Right atrium auricular region (tissue), 2 donors: ENCODE results near the gene SATB2. TPM values are rescaled to one million over a fixed set of nuclear protein-coding genes. Genes with fewer than 3 reads are reported as not detected.
A peak's percentile ranks its signal among the peaks of the same experiment; 100 is the strongest.

Experiments used
- DNase-seq: peaks from one replicate; pipeline ENCODE4 v3.0.0-alpha.2; 2019; ENCODE audit warnings: low spot score
- H3K27ac ChIP-seq, 2 donors: fragments of 200-600 bp; sonication (generic); 1 replicate in 1 of 2; 2 replicates in 1 of 2; pipeline ENCODE4 v1.5.1; 2016 to 2019
- H3K27me3 ChIP-seq, 2 donors: fragments of 200-600 bp; sonication (generic); one replicate each; pipeline versions ENCODE4 v1.5.1 to v1.6.0; 2017 to 2019
- H3K36me3 ChIP-seq: fragments of 200-600 bp; sonication (generic); one replicate; pipeline ENCODE4 v1.5.1; 2016
- H3K4me1 ChIP-seq, 2 donors: fragments of 200-600 bp; sonication (generic); one replicate each; pipeline versions ENCODE4 v1.5.1 to v1.6.0; 2017 to 2019
- H3K4me3 ChIP-seq, 2 donors: fragments of 200-600 bp; sonication (generic); 1 replicate in 1 of 2; 2 replicates in 1 of 2; pipeline ENCODE4 v1.5.1; 2017 to 2019; ENCODE audit warnings: mild to moderate bottlenecking in 1 of 2, moderate library complexity in 1 of 2
- H3K9me3 ChIP-seq, 2 donors: fragments of 200-600 bp; sonication (generic); one replicate each; pipeline ENCODE4 v1.5.1; 2019
- total RNA-seq, 2 donors: library from RNA; depleted of rRNA; stranded (reverse); fragments of >200 nt; gene quantifications; one replicate each; pipeline ENCODE4 v1.1.0, GENCODE V29; 2016
- TF ChIP-seq, protein P1 (sequence below), 2 donors: fragments of 200-600 bp; sonication (generic); IDR thresholded peaks; one replicate each; pipeline ENCODE4 v1.5.1; 2019; ENCODE audit warnings: antibody characterized with exemption in 2 of 2

SATB2 gene
- total RNA-seq, 2 donors from 2014 or later, result 1.0 to 1.2 TPM

DNA sequence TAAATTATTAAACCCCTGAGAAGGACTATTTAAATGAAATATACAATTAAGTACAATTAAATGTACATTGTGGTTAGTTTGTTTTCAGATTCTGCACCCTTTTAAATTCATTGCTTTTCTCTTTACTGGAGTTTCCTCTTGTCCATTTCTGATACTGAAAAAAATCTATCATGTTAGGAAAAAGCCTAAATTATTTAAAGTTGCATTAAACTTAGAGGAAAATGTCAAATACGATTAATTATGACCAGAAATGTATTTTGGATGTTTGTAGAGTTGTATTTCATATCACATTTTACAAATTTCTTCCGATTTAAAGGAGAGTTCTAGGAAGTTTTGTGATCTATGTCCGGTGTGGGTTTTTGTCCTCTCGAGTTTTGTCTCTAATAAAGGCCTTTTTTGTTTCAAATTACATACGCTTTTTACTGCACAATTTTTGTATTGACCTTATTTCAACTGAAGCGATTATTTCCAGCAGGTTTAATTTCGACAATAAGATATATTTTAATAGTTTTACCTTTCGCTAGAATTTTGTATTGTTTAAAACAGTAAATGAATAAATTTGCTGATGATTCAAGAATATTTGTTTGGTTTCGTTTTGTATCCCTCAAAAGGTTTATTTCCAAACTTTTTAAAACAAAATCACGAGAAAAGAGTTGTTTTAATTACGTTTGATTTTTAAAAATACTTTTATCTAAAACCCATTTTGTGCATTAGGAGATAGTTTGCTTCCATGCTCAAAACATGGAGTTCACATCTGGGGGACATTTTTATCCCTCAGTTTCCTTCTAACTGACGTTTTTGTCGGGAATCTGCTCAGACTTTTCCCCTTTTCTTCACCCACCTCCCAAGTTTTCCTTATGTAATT is 3.3 kb upstream of the SATB2 start:
- no peaks in the 10 kb centered on the region for H3K9me3 ChIP-seq
- DNase-seq, result no peak
- H3K4me3 ChIP-seq, result no peak overlapping the region
- H3K27ac ChIP-seq, result no peak overlapping the region
- peaks cover 0 to 59% of the 10 kb centered on the region in 2 donors for H3K4me1 ChIP-seq
- TF ChIP-seq, protein P1, sequence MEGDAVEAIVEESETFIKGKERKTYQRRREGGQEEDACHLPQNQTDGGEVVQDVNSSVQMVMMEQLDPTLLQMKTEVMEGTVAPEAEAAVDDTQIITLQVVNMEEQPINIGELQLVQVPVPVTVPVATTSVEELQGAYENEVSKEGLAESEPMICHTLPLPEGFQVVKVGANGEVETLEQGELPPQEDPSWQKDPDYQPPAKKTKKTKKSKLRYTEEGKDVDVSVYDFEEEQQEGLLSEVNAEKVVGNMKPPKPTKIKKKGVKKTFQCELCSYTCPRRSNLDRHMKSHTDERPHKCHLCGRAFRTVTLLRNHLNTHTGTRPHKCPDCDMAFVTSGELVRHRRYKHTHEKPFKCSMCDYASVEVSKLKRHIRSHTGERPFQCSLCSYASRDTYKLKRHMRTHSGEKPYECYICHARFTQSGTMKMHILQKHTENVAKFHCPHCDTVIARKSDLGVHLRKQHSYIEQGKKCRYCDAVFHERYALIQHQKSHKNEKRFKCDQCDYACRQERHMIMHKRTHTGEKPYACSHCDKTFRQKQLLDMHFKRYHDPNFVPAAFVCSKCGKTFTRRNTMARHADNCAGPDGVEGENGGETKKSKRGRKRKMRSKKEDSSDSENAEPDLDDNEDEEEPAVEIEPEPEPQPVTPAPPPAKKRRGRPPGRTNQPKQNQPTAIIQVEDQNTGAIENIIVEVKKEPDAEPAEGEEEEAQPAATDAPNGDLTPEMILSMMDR (IDR thresholded peaks at IDR 0.05), result no peak
- no peaks in the 10 kb centered on the region for H3K36me3 ChIP-seq
- peaks cover 54 to 67% of the 10 kb centered on the region in 2 donors for H3K27me3 ChIP-seq

DNA sequence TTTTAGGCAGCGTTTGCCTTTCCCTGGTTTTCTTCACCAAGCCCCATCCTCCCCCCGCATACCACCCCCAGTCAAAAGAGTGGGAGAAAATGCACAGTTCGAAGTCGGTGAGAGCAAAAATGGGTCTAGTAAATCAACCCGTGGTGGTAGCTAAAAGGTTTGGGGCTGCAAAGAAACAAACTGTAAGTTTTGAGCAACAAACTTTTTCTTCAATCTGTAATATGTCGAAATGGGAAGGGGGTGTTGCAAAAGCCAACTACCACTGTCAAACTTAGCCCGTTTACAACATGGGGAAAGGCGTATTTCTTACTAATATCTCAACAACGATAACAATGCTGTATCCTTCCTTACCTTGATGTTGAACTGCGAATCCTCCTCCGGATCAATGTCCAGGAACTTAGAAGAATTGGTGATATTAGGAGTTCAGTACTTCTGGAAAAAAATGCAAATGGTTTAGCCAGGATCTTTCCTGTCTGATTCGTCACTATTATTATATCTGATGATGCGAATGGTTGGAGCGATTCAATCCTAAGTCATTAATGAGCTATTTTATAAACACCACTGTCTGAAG is 2.4 kb upstream of the SATB2 start:
- no peak overlapping the region for H3K27ac ChIP-seq
- H3K9me3 ChIP-seq, result no peaks in the 10 kb centered on the region
- DNase-seq, result no peak
- H3K36me3 ChIP-seq, result no peaks in the 10 kb centered on the region
- peaks cover 54 to 67% of the 10 kb centered on the region in 2 donors for H3K27me3 ChIP-seq
- H3K4me1 ChIP-seq, result peaks cover 0 to 68% of the 10 kb centered on the region in 2 donors
- TF ChIP-seq, protein P1 (IDR thresholded peaks at IDR 0.05), result no peak
- peak overlapping the region; percentile 70 to 78 for H3K4me3 ChIP-seq

DNA sequence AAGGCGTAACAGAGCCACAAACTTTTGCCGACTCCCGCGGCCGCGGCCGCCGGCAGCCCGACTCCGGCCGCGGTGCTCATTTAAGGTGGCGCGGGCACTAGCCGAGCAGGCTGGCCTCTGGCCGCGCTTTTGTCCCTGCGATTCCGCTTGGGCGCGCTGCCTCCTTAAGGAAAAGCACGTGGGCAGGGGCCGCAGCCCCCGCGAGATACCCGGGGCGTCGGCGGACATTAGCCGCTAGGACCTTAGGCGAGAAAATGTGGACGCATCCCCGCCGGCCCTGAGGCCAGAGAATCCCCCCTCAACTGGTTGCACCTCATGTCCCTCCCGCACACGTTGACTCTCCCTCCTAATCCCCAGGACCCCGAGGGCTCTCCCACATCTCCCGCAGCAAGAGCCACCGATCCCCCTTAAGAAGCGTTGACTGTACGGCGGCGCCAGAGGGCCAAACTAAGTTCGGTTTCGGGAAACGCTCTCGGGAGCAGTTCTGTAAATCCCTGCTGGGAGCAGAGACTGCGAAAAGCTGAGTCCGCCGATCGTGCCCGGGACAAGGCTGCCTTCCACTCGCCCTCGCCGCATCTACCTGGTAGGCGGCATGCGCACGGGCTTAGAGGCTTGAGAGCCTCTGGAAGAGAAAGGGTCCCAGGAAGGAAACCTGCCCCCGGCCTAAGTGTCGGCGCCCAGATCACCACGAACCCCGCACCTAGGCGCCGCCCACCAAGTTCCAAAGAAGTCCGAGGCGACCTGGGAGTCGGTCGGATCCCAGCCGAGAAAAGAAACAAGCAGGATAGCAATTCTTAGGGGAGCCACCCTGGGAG is 1.8 kb upstream of the SATB2 start:
- Histone ChIP-seq H3K36me3 (no peaks in the 10 kb centered on the region), H3K27me3 (peaks cover 57 to 64% of the 10 kb centered on the region in 2 donors), H3K4me3 (peak overlapping the region; percentile 70 to 78), H3K27ac (peak overlapping the region; percentile 68 to 71), H3K9me3 (no peaks in the 10 kb centered on the region), H3K4me1 (peaks cover 0 to 63% of the 10 kb centered on the region in 2 donors)
- TF ChIP-seq, protein P1 (IDR thresholded peaks at IDR 0.05), result no peak
- DNase-seq, result peak; percentile 86

DNA sequence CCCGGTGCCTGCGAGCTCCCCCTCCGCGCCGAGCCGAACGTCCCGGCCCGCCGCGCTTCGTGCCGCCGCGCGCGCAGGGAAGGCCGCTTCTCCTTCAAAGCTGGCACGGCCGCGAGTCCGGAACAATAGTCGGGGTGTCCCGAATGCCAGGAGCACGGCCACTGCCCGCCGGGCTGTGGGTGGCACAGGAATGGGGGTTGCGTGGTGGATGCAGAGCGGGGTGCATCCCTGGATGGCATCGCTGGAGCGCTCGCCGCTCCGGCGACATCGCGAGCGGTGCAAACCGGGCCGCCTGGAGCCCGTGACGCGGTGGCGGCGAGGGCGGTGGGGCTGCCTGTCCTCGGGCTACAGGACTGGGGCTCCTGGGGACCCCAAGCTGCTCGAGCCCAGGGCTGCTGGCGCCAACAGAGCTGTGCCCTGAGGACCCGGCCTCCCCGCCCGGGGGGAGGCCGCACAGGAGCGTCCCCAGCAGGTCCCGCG is 1.1 kb upstream of the SATB2 start:
- TF ChIP-seq, protein P1 (IDR thresholded peaks at IDR 0.05), result no peak
- Histone ChIP-seq H3K27ac (peak overlapping the region; percentile 68 to 71), H3K9me3 (no peaks in the 10 kb centered on the region), H3K27me3 (peaks cover 52 to 57% of the 10 kb centered on the region in 2 donors), H3K4me1 (peaks cover 0 to 57% of the 10 kb centered on the region in 2 donors), H3K36me3 (no peaks in the 10 kb centered on the region), H3K4me3 (peak overlapping the region; percentile 70 to 78)
- DNase-seq, result no peak

DNA sequence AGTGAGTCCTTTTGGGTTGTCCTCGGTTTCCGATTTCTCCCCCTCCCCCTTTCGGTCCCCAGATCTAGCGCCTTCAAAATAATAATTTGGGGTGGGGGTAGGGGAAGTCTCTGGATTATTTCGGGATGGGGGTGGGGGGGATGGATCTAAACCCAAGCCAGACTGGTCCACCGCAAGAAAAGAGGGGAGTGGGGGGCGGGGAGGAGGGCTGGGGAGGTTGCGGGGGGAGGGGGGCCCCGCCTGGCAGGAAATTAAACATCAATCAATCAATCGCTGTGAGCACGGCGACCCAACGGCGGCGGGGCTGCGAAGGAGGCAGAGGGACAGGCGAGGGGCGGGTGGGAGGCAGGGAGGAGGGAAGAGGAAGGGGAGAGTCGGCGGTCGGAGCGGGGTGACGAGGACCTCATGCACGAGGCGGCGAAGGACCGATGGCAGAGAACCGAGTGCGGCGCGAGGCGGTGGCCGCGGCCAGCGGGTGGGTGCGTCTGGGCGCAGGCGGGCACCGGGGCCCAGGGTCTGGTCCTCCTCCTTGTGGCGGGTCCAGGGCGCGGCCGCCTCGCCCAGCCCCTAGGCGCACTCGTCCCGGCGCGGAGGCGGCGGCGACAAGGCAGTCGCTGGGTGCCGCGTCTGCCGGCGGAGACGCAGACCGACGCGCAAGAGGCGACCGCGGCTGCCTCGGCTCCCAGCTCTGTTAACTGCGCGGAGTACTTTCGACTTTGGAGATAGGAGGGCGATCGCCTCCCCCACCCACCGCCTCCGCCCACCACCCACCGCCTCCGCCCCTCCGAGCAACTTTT is 468 bp upstream of the SATB2 start:
- H3K4me1 ChIP-seq, result peaks cover 0 to 51% of the 10 kb centered on the region in 2 donors
- peak overlapping the region; percentile 68 to 71 for H3K27ac ChIP-seq
- DNase-seq, result no peak

More for the DNA sequence above, 468 bp upstream of the SATB2 start:
- TF ChIP-seq, protein P1 (IDR thresholded peaks at IDR 0.05), result no peak
- Histone ChIP-seq H3K4me3 (peak overlapping the region; percentile 70 to 78), H3K27me3 (peaks cover 48 to 51% of the 10 kb centered on the region in 2 donors), H3K36me3 (no peaks in the 10 kb centered on the region), H3K9me3 (no peaks in the 10 kb centered on the region)
